NCI-H1105 treated with DMSO at 0.1 percent for 48 hours (cell line): ENCODE results near the gene MEP1B.

Experiments used
- DNase-seq: peaks from one replicate; lab custom pipeline; 2025; lab: John Stamatoyannopoulos, UW

Gene MEP1B

GRCh38 chr18:32267463-32267862 is 77.6 kb downstream of the MEP1B start:
- no peak for DNase-seq
